Activated CD4-positive, alpha-beta memory T cell treated with anti-CD3 and anti-CD28 coated beads, Interleukin-2, amount 10 ng/mL, durations not matched to agents 7 days and 5 days (primary cell): ENCODE results near the gene ZNF536. TPM values are rescaled to one million over a fixed set of nuclear protein-coding genes. Genes with fewer than 3 reads are reported as not detected.

Experiments
- CTCF ChIA-PET: fragments of 350-600 bp; sonication (Branson Sonifier 250); formaldehyde crosslinking; loops from one replicate; lab custom pipeline; 2021; ENCODE audit warnings: antibody characterized with exemption, inconsistent platforms; lab: Charles Lee
- POLR2A ChIA-PET: fragments of 350-600 bp; sonication (Branson Sonifier 250); formaldehyde crosslinking; loops from one replicate; lab custom pipeline; 2021; ENCODE audit warnings: antibody characterized with exemption; lab: Charles Lee
- DNase-seq: peaks from one replicate; pipeline ENCODE4 v3.0.0-alpha.2; 2020
- H3K27ac Mint-ChIP-seq: one replicate; pipeline ENCODE4 v1.8.0; 2021; ENCODE audit warnings: mild to moderate bottlenecking, mixed read lengths
- H3K27me3 Mint-ChIP-seq: one replicate; pipeline ENCODE4 v1.8.0; 2021; ENCODE audit warnings: mixed read lengths
- H3K36me3 Mint-ChIP-seq: one replicate; pipeline ENCODE4 v1.8.0; 2021; ENCODE audit warnings: low read depth, mixed read lengths
- H3K4me1 Mint-ChIP-seq: one replicate; pipeline ENCODE4 v1.8.0; 2021; ENCODE audit warnings: mixed read lengths
- H3K4me3 Mint-ChIP-seq: one replicate; pipeline ENCODE4 v1.8.0; 2021; ENCODE audit warnings: mild to moderate bottlenecking, mixed read lengths
- H3K9me3 Mint-ChIP-seq: one replicate; pipeline ENCODE4 v1.8.0; 2021; ENCODE audit warnings: mixed read lengths
- total RNA-seq, 2 experiments: library from RNA; stranded (reverse); gene quantifications; one replicate each; pipeline ENCODE4 v1.2.3, GENCODE V29; 2021

Gene ZNF536
- total RNA-seq, 2 experiments from 2014 or later = not detected

DNA sequence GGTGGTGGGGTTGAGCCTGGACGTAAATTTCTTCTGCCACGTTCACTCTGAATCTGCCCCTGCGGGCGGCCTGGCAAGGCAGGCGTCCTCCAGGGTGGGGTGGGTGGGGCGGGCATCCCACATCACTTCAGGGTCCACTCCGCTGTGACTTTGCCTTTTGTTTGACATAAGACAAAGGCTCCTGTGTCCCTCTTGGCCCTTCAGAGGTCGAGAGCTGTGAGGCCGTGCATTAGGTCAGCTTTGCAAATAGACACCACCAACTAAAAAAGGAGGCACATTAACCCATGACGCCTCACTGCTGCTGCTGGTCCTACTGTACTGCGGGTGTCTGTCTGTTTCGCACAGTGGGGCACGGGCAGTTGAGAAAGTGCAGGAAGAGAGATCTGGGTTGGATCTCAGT, 10.5 kb upstream of the ZNF536 start:
- CTCF ChIA-PET = no interaction called here
- POLR2A ChIA-PET = no interaction called here
- no peaks in the 10 kb centered on the region for H3K4me1 Mint-ChIP-seq
- no peak overlapping the region for H3K27ac Mint-ChIP-seq
- H3K4me3 Mint-ChIP-seq = no peak overlapping the region
- H3K27me3 Mint-ChIP-seq = peaks cover 6% of the 10 kb centered on the region
- H3K9me3 Mint-ChIP-seq = no peaks in the 10 kb centered on the region
- DNase-seq = no peak
- no peaks in the 10 kb centered on the region for H3K36me3 Mint-ChIP-seq

DNA sequence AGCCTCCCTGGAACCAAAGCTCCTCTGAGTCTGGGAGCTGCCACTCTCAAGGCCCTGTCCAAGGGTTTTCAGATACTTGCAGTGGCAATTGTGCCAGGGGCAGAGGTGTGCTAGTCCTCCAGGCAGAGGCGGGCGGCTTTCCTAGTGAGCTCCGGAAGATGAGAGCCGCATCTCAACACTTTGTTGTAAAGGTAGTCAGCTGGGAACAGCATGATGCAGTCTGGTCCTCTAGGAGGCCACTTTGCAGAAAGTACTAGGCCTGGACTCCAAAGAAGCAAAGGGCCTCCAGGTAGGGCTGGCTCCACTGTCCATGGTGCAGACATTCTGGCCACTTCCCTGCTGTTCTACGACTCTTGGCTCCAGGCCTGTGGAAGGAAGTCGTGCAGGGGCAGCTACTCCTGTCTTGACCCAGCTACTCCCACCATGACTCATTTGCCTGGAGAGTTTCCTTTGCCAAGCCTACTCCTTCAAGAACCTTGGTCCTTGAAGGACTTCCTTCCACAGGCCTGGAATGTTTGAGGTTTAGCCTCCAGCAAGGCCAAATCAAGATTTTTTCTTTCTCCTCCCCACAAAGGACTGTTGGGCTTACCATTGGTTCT, 9.9 kb upstream of the ZNF536 start:
- ChIA-PET CTCF (no interaction called here), POLR2A (no interaction called here)
- Mint-ChIP-seq H3K9me3 (no peaks in the 10 kb centered on the region), H3K27ac (no peak overlapping the region), H3K36me3 (no peaks in the 10 kb centered on the region), H3K4me1 (no peaks in the 10 kb centered on the region), H3K27me3 (peaks cover 6% of the 10 kb centered on the region), H3K4me3 (no peak overlapping the region)
- DNase-seq = no peak

DNA sequence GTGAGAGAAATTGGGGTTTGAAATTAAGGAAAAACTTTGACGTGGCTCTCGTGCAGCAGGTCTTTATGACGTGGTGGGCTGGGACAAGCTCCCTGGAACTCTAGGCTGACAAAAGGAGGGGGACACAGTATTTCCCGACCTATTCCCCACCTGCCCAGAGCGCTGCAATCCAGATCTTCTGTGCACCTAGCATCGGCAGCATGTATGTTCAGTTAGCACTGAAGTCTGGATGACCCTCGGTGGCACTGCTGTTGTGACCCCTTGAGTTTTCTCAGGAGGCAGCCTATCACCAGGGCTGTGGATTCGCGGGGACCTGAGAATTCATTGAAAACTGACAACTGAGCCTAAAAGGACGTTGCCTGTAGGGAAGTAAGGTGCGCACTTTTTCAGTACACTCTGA, 9.1 kb upstream of the ZNF536 start:
- H3K27me3 Mint-ChIP-seq = peaks cover 6% of the 10 kb centered on the region
- H3K4me3 Mint-ChIP-seq = no peak overlapping the region
- CTCF ChIA-PET = no interaction called here

DNA sequence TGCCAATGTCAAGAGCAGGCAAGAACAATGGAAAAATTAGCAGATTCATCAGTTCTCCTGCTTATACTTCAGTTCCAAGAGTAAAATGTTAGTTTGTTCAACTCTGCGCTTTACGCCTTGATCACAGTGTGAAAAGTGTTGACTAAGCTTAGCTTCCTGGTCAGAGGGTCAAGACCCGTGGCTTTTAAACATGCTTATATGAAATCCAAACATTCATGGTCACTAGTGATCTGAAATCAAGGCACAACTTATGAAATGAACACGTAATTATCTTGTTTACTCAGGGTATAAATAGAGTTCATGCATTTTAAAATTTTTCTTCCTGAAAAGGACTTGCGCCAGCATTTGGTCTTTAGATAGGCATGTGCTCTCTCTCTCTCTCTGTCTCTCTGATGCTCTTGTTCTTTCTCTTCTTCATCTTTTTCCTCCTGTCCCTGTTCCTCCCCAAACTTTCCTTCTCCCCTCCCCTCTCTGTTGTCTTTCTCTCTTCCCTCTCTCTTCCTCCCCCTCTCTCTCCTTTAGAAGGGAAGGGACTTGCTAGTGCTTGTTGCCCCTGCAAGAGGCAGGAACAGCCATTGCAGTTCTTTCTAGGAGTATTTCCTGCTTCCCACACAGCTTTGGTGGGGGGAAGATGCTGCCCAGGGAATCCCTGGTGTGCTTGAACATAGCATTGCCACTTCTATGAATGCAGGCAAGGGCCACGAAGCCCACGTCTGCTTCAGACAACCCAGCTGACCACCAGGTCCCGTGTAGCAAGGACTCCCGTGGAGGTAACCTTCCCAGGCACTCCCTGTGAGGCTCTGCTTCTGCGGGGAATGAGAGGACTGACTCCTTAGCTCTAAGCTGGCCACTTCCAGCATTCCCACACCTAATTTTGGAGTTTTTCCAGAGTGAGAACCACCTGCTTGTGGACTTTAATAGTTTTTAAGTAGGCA, 7.1 kb upstream of the ZNF536 start:
- H3K4me3 Mint-ChIP-seq = no peak overlapping the region
- ChIA-PET CTCF (no interaction called here), POLR2A (interaction anchor here (0.8 kb wide), 1 partner anchor 11 kb away, joined by 3 read pairs; no protein-coding TSS in a partner anchor)
- H3K27me3 Mint-ChIP-seq = peaks cover 3% of the 10 kb centered on the region
- no peak overlapping the region for H3K27ac Mint-ChIP-seq
- DNase-seq = no peak
- no peaks in the 10 kb centered on the region for H3K9me3 Mint-ChIP-seq
- no peaks in the 10 kb centered on the region for H3K4me1 Mint-ChIP-seq
- no peaks in the 10 kb centered on the region for H3K36me3 Mint-ChIP-seq

More for the DNA sequence above, 9.1 kb upstream of the ZNF536 start:
- no peak for DNase-seq
- POLR2A ChIA-PET = no interaction called here
- Mint-ChIP-seq H3K27ac (no peak overlapping the region), H3K36me3 (no peaks in the 10 kb centered on the region), H3K9me3 (no peaks in the 10 kb centered on the region), H3K4me1 (no peaks in the 10 kb centered on the region)

DNA sequence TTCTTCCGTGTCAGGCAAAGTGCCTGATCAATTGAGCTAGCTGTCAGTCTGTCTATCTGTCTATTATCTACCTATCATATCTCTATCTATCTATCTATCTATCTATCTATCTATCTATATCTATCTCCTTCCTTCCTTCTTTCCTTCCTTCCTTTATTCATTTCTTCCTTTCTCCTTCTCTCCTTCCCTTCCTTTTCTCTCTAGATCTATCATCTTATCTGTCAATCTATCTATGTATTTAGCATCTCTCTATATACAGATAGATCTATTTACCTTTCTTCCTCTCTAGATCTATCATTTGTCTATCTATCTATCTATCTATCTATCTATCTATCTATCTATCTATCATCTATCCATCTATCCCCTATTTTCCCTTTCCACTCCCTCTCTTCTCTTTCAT, 5.9 kb upstream of the ZNF536 start:
- ChIA-PET CTCF (no interaction called here), POLR2A (no interaction called here)
- no peak for DNase-seq
- Mint-ChIP-seq H3K36me3 (no peaks in the 10 kb centered on the region), H3K4me1 (no peaks in the 10 kb centered on the region), H3K4me3 (no peak overlapping the region), H3K9me3 (no peaks in the 10 kb centered on the region), H3K27me3 (no peaks in the 10 kb centered on the region), H3K27ac (no peak overlapping the region)

DNA sequence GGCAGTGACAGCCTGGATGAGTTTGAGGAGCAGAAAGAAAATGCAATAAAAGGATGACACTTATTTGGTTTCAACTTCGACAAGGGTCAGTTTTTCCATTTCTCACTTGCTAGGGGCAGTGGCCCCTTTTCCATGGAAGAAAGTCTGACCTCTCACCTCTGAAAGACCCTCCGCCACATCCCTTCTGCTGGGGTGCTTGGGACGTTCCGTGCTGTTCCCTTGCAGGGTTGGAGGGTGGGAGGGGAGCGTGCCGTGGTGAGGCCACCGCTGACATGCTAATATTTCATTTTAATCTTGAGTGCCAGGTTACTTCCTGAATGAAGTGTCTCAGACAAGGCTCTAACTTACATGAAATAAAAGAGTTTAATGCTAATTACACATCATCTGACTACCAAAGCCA, 5.2 kb upstream of the ZNF536 start:
- Mint-ChIP-seq H3K27ac (no peak overlapping the region), H3K27me3 (no peaks in the 10 kb centered on the region), H3K9me3 (no peaks in the 10 kb centered on the region), H3K4me1 (no peaks in the 10 kb centered on the region), H3K4me3 (no peak overlapping the region), H3K36me3 (no peaks in the 10 kb centered on the region)
- no peak for DNase-seq
- POLR2A ChIA-PET = no interaction called here
- CTCF ChIA-PET = no interaction called here

DNA sequence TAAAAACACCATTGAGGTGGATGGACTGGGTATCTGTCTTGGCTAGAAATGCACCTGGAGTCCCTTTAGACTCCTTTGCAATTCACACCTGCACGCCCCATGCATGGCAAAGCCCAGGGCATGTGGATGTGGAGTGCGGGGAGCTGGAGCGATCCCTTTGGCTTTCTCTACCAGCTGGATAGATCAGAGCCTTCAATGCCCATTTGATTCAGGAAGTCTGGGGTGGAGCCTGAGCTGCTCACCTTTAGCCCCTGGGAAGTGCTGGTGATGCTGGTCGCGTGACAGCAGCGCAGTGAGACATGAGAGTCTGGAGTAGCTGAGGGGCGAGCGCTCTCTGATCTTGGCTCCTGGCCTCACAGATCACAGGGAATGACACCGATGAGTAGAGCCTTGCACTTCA, 4.8 kb upstream of the ZNF536 start:
- no peaks in the 10 kb centered on the region for H3K9me3 Mint-ChIP-seq

DNA sequence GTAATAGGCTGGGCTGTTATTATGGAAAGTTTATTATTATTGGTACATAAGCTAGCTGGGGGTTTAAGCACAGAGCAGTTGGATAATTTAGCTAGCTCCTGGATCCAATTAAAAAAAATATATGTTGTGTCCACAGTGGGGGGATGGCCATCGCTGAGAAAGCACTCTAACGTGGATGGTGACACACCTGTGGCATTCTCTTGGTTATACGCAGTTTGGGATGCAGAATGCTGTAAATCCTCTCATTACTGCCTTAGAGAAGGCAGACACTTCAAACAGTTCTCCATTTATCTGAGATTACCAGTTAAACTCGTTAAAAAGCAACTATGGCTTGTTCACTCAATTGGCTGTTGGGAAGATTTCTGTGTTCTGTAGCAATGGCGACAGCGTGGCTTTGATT, 2.4 kb upstream of the ZNF536 start:
- H3K27me3 Mint-ChIP-seq = peaks cover 12% of the 10 kb centered on the region
- no peaks in the 10 kb centered on the region for H3K9me3 Mint-ChIP-seq
- no peaks in the 10 kb centered on the region for H3K4me1 Mint-ChIP-seq
- no peak overlapping the region for H3K4me3 Mint-ChIP-seq
- ChIA-PET CTCF (no interaction called here), POLR2A (no interaction called here)
- H3K36me3 Mint-ChIP-seq = no peaks in the 10 kb centered on the region
- DNase-seq = no peak
- H3K27ac Mint-ChIP-seq = no peak overlapping the region

More for the DNA sequence above, 4.8 kb upstream of the ZNF536 start:
- CTCF ChIA-PET = no interaction called here
- Mint-ChIP-seq H3K27me3 (no peaks in the 10 kb centered on the region), H3K27ac (no peak overlapping the region), H3K36me3 (no peaks in the 10 kb centered on the region), H3K4me3 (no peak overlapping the region), H3K4me1 (no peaks in the 10 kb centered on the region)
- POLR2A ChIA-PET = no interaction called here
- DNase-seq = no peak

DNA sequence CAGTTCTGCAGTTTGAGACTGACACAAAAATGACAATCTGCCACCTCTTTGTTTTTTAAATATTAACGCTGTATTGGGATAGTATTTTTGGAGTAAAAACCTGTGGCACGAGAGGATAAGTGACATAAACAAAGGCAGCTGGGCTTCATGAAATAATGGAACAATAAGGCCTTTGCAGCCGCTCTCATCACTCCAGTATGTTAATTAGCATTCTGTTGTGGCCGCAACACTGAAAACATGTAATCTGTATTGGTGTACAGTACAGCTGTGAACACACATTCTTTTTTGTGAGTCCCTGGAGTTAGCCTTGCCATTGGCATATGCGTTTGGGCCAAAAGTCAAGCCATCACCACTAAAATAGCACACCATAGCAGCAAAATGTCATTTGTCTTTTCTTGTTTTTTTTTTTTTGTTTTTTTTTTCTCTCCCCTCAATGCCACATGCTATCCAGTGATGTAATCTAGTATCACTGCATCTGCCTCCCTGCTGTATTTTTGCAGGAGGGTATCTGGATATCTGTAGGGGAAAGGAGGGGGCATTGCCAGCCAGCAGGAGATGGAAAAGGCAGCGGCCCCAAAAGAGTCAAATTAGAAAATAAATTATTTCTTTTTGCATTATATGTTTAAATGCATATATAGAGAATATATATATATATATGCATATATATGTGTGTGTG, 885 bp upstream of the ZNF536 start:
- CTCF ChIA-PET = no interaction called here
- Mint-ChIP-seq H3K36me3 (no peaks in the 10 kb centered on the region), H3K27ac (no peak overlapping the region), H3K4me1 (no peaks in the 10 kb centered on the region), H3K27me3 (peaks cover 18% of the 10 kb centered on the region), H3K4me3 (no peak overlapping the region), H3K9me3 (no peaks in the 10 kb centered on the region)
- POLR2A ChIA-PET = no interaction called here
- no peak for DNase-seq

DNA sequence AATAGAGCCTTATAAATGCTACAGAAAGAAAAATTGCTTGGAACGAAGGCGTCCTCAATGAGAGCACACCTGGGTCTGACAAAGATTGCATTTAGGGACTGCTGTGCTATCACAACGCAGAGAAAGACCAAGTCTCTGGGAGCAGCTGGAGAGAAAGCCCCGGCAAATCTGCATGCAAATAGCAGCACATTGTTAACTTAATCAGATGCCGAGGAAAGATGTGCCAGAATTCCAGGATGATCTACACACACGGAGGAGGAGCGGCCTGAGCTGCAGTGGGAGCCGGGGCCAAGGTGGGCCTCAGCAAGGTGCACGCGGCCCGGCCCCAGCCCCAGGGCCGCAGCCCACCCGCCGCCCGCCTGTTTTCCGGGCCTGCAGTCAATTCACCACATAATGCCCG, 1.4 kb downstream of the ZNF536 start:
- Mint-ChIP-seq H3K4me1 (no peaks in the 10 kb centered on the region), H3K27me3 (peaks cover 18% of the 10 kb centered on the region), H3K9me3 (no peaks in the 10 kb centered on the region), H3K4me3 (no peak overlapping the region), H3K36me3 (no peaks in the 10 kb centered on the region), H3K27ac (no peak overlapping the region)
- DNase-seq = no peak
- ChIA-PET POLR2A (no interaction called here), CTCF (no interaction called here)

DNA sequence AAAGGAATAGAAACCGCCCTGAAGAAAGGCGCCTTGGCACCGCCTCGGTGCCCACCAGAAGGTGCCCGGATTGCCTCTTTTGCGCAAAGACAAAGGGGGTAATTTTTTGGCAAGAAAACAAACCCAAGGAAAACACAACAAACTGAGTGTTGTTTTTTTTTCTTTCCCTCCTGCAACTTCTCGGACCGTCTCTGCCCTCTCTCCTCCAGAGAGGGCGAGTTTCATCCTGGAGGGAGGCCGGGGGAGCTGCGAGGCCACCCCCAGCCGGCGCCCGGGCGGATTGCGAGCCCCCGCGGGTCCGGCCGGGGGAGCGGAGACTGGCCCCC, 2.3 kb downstream of the ZNF536 start:
- Mint-ChIP-seq H3K27ac (no peak overlapping the region), H3K9me3 (no peaks in the 10 kb centered on the region), H3K4me1 (no peaks in the 10 kb centered on the region), H3K4me3 (no peak overlapping the region), H3K27me3 (peaks cover 18% of the 10 kb centered on the region), H3K36me3 (no peaks in the 10 kb centered on the region)
- ChIA-PET CTCF (no interaction called here), POLR2A (no interaction called here)
- no peak for DNase-seq

DNA sequence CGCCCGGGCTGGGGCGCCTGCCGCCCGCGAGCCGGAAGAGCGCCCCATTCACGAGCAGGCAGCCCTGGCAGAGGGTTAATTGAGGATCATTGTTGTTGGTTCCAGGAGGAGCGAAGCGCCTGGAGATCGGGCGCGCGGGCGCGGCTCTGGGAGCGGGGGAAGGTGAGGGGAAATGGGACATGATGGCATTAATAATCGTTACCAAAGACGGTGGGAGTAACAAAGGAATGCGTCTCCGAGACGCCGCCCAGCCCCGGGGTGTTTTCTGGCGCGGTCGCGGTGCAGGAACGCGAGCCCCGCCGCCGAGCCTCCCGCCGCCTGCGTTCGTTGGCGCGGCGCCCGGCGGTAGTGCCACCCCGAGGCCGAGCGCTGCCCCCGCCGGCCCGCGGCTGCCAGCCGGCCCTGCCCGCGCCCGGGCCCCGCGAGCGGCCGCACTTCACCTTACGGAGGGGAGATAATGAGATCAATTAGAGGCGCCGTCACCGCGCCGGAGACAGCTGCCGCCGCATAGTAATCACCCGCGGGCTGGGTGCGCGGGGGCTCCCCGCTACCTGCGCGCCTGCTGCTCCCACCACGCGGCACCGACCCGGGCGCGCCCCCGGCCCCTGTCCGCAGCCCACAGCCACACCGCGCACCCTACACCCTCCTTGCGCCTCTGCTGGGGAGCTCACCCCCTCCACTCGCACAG, 2.8 kb downstream of the ZNF536 start:
- CTCF ChIA-PET = no interaction called here
- no peaks in the 10 kb centered on the region for H3K36me3 Mint-ChIP-seq
- no peak overlapping the region for H3K27ac Mint-ChIP-seq
- POLR2A ChIA-PET = no interaction called here
- H3K4me1 Mint-ChIP-seq = no peaks in the 10 kb centered on the region
- no peaks in the 10 kb centered on the region for H3K9me3 Mint-ChIP-seq
- peaks cover 18% of the 10 kb centered on the region for H3K27me3 Mint-ChIP-seq
- DNase-seq = no peak
- H3K4me3 Mint-ChIP-seq = no peak overlapping the region

DNA sequence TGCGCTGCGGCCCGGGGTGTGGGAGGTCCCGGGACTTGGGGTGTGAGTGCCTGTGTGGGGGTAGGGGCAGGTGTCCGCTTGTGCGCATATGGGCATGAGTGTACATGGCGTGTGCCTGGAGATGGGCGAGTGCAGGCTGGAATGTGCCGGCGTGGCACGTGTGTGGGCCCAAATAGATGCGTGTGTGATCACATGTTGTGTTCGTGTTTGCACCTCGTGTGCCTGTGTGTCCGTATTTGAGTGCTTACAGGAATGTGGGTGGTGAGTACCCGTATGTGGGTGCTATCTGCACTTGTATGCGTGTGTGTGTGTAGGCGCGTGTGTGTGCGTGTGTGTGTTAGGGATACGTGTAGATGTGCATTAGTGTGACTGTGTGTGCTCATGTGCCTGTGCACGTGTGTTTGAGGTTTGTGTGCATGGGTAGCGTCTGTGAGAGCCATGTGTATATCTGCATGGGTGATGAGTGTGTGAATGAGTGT, 3.4 kb downstream of the ZNF536 start:
- no peaks in the 10 kb centered on the region for H3K4me1 Mint-ChIP-seq
- DNase-seq = no peak
- POLR2A ChIA-PET = no interaction called here
- H3K27me3 Mint-ChIP-seq = peaks cover 18% of the 10 kb centered on the region
- H3K4me3 Mint-ChIP-seq = no peak overlapping the region
- CTCF ChIA-PET = no interaction called here
- H3K9me3 Mint-ChIP-seq = no peaks in the 10 kb centered on the region
- no peaks in the 10 kb centered on the region for H3K36me3 Mint-ChIP-seq
- H3K27ac Mint-ChIP-seq = no peak overlapping the region
